Activated T-helper 17 cell treated with anti-CD3 and anti-CD28 coated beads, Interleukin-2, amount 50 U/mL, for 72 hours (primary cell): Measurements from ENCODE around the gene MFSD6. TPM values are rescaled to one million over a fixed set of nuclear protein-coding genes. Genes with fewer than 3 reads are reported as not detected.
"Not testable (repeated sequence)": the region's sequence is repeated elsewhere in the genome, so short reads cannot be mapped to it uniquely, and the experiment has no call there.

Experiments
- ATAC-seq: fragments of 150-1000 bp; cut with Tn5 transposase; replicated peaks from 2 replicates; pipeline ENCODE4 v1.10.0; 2021; ENCODE audit warnings: mild to moderate bottlenecking, moderate library complexity
- H3K27ac Mint-ChIP-seq: one replicate; pipeline ENCODE4 v1.8.0; 2022; ENCODE audit warnings: mixed read lengths
- H3K27me3 Mint-ChIP-seq: one replicate; pipeline ENCODE4 v1.8.0; 2022; ENCODE audit warnings: mixed read lengths
- H3K36me3 Mint-ChIP-seq: one replicate; pipeline ENCODE4 v1.8.0; 2022; ENCODE audit warnings: low read depth, mild to moderate bottlenecking, mixed read lengths
- H3K4me1 Mint-ChIP-seq: one replicate; pipeline ENCODE4 v1.8.0; 2022; ENCODE audit warnings: mixed read lengths
- H3K4me3 Mint-ChIP-seq: one replicate; pipeline ENCODE4 v1.8.0; 2022; ENCODE audit warnings: mild to moderate bottlenecking, mixed read lengths
- H3K9me3 Mint-ChIP-seq: one replicate; pipeline ENCODE4 v1.8.0; 2022; ENCODE audit warnings: mixed read lengths
- total RNA-seq, 2 donors: library from RNA; stranded (reverse); gene quantifications; one replicate each; pipeline ENCODE4 v1.2.3, GENCODE V29; 2022

Gene MFSD6
- total RNA-seq, 2 donors from 2014 or later, result 33.5 to 41.5 TPM

DNA sequence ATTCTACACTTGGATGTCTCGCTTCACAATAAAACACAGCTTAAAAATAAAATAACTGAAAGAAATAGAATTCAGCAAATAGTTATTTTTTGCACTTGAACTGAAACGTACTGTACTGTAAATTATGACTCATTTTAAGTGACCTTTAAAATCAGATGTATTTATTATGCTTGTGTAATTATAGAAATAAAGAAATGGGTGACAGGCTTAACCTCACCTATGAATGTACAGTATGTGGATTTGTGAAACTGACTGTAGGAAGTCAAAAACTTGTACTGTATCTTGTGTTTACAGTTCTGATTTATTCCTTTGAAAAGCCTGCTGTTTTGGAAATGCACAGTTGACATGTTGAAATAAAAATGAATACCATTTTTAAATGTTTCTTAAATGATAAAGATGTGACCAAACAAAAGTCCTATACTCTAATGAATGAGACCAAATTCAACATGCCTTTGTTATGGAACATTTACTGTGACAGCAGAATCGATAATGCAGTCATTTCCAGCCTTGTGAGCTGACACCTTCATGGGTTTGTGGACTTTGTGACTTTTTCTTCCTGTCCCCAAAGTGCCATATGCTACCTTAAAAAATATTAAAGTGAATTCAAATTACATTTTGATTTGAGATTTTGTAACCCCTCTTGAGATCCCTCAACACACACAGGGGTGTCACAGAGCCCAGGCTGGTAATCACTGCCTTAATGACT lies 93.7 kb downstream of the MFSD6 start:
- Mint-ChIP-seq H3K27me3 (no peaks in the 10 kb centered on the region), H3K27ac (no peak overlapping the region), H3K4me3 (no peak overlapping the region), H3K36me3 (peaks cover 86% of the 10 kb centered on the region), H3K4me1 (peaks cover 5% of the 10 kb centered on the region), H3K9me3 (no peaks in the 10 kb centered on the region)
- peak; percentile 35 for ATAC-seq

DNA sequence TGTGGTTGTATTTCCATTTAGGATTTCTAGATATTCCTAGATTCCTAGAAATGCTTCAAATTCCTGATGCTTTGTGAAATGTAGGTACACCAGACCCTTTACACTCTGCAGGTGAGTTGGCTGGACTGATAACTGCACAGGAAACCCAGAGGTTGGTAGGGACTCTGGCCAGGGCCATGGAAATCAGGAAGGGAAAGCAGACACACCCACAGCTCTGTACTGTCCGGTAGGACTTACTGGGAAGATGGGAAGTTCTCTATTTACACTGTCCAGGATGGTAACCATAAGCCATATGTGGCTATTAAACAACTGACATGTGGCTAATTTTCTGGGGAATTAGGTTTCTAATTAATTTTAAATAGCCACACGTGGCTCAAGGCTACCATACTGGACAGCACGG lies 94.9 kb downstream of the MFSD6 start:
- Mint-ChIP-seq H3K27me3 (no peaks in the 10 kb centered on the region), H3K4me1 (peaks cover 5% of the 10 kb centered on the region), H3K4me3 (no peak overlapping the region), H3K27ac (peak overlapping the region; percentile 28), H3K36me3 (peaks cover 89% of the 10 kb centered on the region), H3K9me3 (no peaks in the 10 kb centered on the region)
- no peak for ATAC-seq

DNA sequence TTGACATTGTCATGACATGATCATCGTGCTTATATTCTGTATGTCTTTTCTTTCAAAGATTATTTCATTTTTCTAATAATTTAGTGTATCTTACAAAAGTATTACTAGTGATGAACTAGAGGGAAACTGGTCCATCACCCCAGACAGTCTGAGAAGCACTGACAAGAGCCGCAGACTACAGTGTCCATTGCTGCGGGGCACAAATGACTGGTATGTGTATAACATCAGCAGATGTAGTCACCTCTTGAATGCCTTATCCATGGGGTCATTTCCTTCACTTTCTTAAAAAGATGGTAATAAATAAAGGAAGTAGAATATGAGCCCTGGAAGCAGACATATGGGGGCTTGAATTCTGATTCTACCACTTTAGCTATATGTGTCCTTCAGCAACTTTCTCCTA lies 96.8 kb downstream of the MFSD6 start:
- H3K27ac Mint-ChIP-seq, result peak overlapping the region; percentile 84
- no peak for ATAC-seq
- H3K27me3 Mint-ChIP-seq, result no peaks in the 10 kb centered on the region
- H3K4me3 Mint-ChIP-seq, result no peak overlapping the region
- H3K9me3 Mint-ChIP-seq, result no peaks in the 10 kb centered on the region
- H3K36me3 Mint-ChIP-seq, result peaks cover 89% of the 10 kb centered on the region
- H3K4me1 Mint-ChIP-seq, result peaks cover 5% of the 10 kb centered on the region

DNA sequence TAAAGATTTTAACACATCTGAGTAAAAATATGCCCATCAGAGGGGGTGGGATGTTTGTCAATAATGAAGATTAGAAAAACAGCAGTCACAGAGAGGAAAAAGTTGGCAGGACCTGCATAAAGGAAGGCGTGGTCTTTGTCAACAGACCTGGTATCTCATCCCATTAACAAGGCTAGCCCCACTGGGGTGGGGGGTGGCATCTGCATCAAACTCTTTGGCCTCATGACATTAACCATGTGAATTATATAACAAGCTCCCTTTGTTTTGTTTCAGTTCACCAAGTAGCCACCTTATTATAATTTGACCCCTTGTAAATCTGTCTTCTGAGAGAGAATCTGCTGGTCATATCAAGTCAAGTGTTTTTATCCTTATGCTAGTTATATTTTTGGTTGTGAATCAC lies 97.5 kb downstream of the MFSD6 start:
- Mint-ChIP-seq H3K4me3 (no peak overlapping the region), H3K36me3 (peaks cover 90% of the 10 kb centered on the region), H3K4me1 (peaks cover 5% of the 10 kb centered on the region), H3K27me3 (no peaks in the 10 kb centered on the region), H3K27ac (peak overlapping the region; percentile 84), H3K9me3 (no peaks in the 10 kb centered on the region)
- no peak for ATAC-seq

DNA sequence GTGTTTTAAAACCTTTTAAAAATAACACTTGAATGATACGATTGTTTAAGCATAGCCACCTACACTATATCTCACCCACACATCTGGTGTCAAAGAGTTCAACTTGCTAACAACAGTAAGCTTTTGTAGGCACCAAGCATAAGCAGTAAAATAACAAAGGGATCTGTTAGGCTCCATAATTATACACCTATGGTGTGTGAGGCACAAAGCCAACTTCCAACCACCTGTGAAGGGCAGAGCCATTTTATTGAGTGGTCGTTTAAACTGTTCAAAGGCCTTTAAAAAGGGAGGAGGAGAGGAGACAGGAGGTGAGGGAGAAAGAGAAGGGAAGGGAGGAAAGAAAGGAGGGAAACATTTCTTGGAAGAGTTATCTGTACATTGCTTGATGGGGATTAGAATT lies 98.5 kb downstream of the MFSD6 start:
- H3K4me1 Mint-ChIP-seq, result no peaks in the 10 kb centered on the region
- H3K27me3 Mint-ChIP-seq, result no peaks in the 10 kb centered on the region
- H3K9me3 Mint-ChIP-seq, result no peaks in the 10 kb centered on the region
- no peak overlapping the region for H3K4me3 Mint-ChIP-seq
- peak overlapping the region; percentile 84 for H3K27ac Mint-ChIP-seq
- ATAC-seq, result no peak
- peaks cover 86% of the 10 kb centered on the region for H3K36me3 Mint-ChIP-seq

DNA sequence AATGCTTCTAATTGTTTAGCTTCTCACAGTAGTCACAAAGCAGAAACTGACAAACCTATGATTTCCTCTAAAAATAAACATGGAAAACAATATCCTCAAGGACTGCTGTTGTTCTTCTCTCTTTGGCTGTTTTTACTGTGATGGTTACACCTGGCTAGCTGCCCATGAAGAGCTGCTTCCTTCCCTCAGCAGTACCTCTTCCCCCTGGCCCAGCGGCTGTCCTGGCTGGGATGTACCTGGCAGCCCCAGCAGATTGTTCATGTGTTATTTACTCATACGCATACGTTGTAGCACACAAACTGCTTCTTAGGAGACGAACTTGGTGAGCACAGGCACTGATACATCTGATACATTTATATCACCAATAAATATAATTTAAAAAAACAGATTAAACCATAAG lies 99.0 kb downstream of the MFSD6 start:
- Mint-ChIP-seq H3K4me3 (no peak overlapping the region), H3K27me3 (no peaks in the 10 kb centered on the region), H3K4me1 (no peaks in the 10 kb centered on the region), H3K9me3 (no peaks in the 10 kb centered on the region), H3K27ac (peak overlapping the region; percentile 84), H3K36me3 (peaks cover 84% of the 10 kb centered on the region)
- no peak for ATAC-seq

DNA sequence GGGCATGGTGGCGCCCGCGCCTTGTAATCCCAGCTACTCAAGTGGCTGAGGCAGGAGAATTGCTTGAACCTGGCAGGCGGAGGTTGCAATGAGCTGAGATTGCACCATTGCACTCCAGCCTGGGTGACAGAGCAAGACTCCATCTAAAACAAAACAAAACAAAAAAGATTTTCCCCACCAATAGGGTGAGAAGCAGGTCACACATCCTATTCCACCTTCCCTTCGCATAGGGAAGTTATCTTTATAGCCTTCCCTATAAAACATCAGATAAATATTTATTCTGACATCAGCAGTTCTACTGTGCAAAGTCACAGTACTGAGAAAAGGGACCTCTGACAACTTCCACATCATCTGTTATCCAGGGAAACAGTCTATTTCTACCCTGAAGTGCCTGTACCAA lies 101.7 kb downstream of the MFSD6 start:
- peaks cover 84% of the 10 kb centered on the region for H3K36me3 Mint-ChIP-seq
- H3K27ac Mint-ChIP-seq, H3K4me1 Mint-ChIP-seq, ATAC-seq, H3K4me3 Mint-ChIP-seq, H3K9me3 Mint-ChIP-seq, H3K27me3 Mint-ChIP-seq: not testable (repeated sequence)

DNA sequence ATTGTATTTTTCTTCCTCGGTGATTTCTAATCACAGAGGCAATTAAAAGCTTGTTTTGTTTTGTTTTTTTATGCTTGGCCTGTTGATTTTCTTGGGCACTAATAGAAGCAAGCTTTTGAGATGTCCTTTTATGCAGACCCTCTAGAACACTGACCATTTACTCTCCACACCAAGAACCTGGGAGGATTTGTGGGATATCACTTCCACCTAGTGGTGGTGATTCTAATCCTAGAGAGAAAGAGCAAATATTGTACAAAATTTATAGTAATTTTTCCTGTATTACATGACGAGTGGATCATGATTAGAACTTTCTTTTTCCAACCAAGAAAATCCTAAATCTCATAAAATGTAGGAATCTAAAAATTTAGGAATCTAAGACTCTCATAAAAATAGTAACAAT lies 102.9 kb downstream of the MFSD6 start:
- Mint-ChIP-seq H3K4me3 (no peak overlapping the region), H3K9me3 (no peaks in the 10 kb centered on the region), H3K4me1 (peaks cover 15% of the 10 kb centered on the region), H3K27me3 (no peaks in the 10 kb centered on the region), H3K36me3 (peaks cover 75% of the 10 kb centered on the region), H3K27ac (no peak overlapping the region)
- ATAC-seq, result no peak

DNA sequence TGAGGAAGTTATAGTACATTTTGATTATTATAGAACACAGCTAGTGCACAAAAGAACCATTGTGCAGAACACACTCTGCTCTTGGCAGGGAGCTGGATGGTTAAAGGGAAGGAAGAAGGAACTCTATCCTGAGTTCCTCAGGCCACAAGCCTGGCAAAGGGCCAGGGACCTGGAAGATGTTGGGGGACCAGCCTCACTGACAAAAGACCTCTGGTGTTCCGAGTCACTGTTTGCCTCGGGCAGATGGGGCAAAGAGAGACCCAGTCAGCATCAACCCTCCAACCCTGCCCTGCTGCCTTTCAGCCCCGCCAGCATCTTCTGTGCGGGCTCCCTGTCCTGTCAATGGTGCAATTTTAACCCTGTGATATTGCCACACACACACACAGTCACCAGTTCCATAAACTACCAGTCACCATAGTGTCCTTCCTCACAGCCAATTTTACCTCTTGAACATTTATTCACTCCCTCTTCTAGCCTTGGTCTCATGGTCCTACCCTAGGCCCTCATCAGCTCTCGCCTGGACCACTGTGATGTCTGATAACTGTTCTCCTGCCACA lies 104.5 kb downstream of the MFSD6 start:
- peaks cover 18% of the 10 kb centered on the region for H3K4me1 Mint-ChIP-seq
- no peaks in the 10 kb centered on the region for H3K27me3 Mint-ChIP-seq
- no peaks in the 10 kb centered on the region for H3K9me3 Mint-ChIP-seq
- no peak overlapping the region for H3K27ac Mint-ChIP-seq
- ATAC-seq, result no peak
- no peak overlapping the region for H3K4me3 Mint-ChIP-seq
- H3K36me3 Mint-ChIP-seq, result peaks cover 67% of the 10 kb centered on the region

DNA sequence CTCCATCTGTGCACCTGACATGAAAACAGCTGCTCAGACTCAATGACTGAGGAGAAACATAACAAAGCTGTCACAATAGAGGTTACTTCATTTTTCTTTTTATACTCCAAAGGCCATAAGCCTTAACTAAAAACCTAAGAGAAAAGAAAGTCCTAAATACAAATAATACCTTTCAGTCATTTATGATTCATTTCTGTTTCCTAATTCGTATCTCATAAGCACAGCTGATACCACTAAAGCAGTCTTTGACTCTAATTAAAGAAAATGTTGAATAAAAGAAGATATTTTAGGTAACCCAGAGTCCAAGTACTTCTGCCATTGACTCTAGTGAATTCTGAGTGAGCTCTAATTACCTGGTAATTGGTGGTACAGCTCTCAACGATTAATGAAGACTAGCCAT lies 105.7 kb downstream of the MFSD6 start:
- Mint-ChIP-seq H3K36me3 (peaks cover 61% of the 10 kb centered on the region), H3K4me1 (peaks cover 18% of the 10 kb centered on the region), H3K4me3 (no peak overlapping the region), H3K9me3 (no peaks in the 10 kb centered on the region), H3K27ac (no peak overlapping the region), H3K27me3 (no peaks in the 10 kb centered on the region)
- ATAC-seq, result no peak

DNA sequence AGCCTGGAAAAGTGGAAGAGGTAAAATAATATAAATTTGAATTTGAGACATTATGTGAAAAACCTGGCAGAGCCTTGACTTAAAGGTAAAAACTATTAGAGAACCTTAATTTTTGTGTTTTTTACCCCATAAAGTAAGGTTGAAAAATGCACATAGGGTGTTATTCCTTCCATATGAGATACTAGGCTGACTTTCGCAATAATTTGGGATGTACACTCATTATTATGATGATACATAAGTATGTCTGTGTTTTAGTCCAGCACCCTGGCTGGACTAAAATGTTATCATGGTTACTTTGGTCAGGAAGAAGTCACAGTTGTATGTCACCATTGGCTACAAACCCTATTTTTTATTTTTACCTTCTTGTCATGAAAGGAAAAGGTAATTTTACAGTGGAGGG lies 106.5 kb downstream of the MFSD6 start:
- Mint-ChIP-seq H3K27me3 (no peaks in the 10 kb centered on the region), H3K36me3 (peaks cover 56% of the 10 kb centered on the region), H3K9me3 (no peaks in the 10 kb centered on the region), H3K27ac (peak overlapping the region; percentile 51), H3K4me1 (peaks cover 18% of the 10 kb centered on the region), H3K4me3 (peak overlapping the region; percentile 37)
- ATAC-seq, result no peak

DNA sequence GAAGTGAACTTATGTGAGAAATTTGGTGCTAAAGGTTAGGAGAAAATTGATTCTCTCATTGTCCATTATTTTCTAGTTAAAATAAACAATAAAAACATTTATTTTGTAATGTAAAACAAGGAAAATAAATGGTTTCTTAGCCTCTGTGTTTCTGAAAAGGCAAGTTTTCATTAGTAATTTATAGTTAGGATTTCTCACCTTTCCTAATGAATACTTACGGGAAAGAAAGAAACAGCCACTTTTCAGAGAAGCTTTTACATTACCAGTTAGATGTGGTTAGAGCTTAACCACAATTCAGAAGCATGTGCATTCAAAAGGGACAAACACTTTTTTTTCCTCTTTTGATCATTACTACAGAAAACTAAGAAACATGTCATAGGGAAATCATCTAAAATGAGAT lies 107.5 kb downstream of the MFSD6 start:
- peaks cover 25% of the 10 kb centered on the region for H3K4me1 Mint-ChIP-seq
- peak overlapping the region; percentile 37 for H3K4me3 Mint-ChIP-seq
- peaks cover 46% of the 10 kb centered on the region for H3K36me3 Mint-ChIP-seq
- ATAC-seq, result peak; percentile 70
- no peaks in the 10 kb centered on the region for H3K9me3 Mint-ChIP-seq
- no peaks in the 10 kb centered on the region for H3K27me3 Mint-ChIP-seq
- peak overlapping the region; percentile 51 for H3K27ac Mint-ChIP-seq

DNA sequence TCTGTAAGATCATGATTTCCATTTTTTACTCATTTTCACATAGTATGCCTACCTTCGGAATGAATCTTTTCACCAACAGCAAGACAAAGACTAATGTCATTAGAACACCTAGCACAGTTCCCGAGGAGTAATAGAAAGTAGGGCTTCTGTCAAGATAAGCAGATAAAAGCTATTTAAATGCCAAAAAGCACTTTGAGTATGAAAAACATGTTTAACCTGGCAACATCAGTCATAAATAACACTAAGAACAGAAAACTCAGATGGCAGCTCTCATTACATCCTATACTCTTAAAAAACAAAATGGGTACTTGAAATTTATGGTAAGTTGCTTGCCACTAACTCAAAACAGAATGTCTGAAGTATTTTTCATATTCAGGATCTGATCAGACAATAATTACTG lies 109.3 kb downstream of the MFSD6 start:
- peaks cover 41% of the 10 kb centered on the region for H3K36me3 Mint-ChIP-seq
- no peaks in the 10 kb centered on the region for H3K27me3 Mint-ChIP-seq
- ATAC-seq, result no peak
- H3K4me3 Mint-ChIP-seq, result no peak overlapping the region
- no peaks in the 10 kb centered on the region for H3K9me3 Mint-ChIP-seq
- peaks cover 29% of the 10 kb centered on the region for H3K4me1 Mint-ChIP-seq
- no peak overlapping the region for H3K27ac Mint-ChIP-seq

DNA sequence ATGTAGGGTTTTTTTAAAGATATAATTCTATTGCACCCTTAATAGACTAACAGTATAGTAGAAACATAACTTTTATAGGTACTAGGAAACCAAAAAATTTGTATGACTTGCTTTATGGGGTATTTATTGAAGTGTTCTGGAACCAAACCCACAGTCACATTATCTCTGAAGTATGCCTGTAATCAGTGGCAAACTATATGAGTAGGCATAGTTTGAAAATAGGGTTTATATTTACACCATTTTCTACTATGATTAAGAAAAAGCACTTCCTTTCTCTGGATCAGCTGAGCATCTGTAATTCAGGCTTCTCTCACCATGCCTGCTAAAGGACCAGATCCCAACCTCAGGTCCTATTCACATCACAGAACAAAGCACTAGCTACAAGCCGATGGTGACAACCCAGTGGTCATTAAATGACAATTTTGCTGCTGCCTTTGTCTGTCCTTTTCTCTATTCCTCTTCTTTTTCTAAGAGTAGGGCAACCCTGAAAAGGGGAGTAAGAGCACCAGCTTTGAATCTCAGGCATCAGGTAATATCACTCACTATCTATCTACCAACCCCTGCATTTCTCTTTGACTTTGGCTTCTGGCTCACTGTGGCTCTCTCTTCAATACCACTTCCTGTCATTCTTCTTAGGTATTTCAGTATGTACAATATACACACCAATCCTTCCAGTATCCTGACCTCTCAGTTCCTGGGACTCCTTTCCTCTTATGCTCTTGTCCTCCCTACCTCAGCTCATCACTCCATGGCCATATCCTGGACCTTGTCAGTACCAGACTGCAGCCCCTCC lies 112.0 kb downstream of the MFSD6 start:
- Mint-ChIP-seq H3K4me3 (peak overlapping the region; percentile 9), H3K27me3 (no peaks in the 10 kb centered on the region), H3K27ac (peak overlapping the region; percentile 61), H3K4me1 (peaks cover 20% of the 10 kb centered on the region), H3K36me3 (peaks cover 31% of the 10 kb centered on the region), H3K9me3 (no peaks in the 10 kb centered on the region)
- ATAC-seq, result peak; percentile 54

DNA sequence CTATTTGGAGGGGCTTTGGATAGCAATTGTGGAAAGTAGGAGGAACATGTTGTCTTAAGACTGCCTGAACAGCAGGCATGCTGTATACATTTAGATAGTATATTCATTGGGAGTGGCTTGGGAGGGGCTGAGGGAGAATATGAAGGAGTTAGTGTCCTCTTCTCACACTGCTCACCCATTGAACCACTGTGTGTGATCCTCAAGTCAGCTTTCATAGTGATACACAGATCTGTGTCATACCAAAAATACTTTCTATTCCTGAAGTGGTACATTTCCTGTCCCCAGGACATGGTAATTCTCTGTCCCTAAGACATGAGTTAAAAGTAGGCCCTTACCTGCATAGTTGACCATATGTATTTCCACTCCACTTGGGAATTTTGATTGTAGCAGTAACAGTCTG lies 116.8 kb downstream of the MFSD6 start:
- no peaks in the 10 kb centered on the region for H3K9me3 Mint-ChIP-seq
- no peaks in the 10 kb centered on the region for H3K27me3 Mint-ChIP-seq
- H3K27ac Mint-ChIP-seq, result no peak overlapping the region
- peaks cover 16% of the 10 kb centered on the region for H3K36me3 Mint-ChIP-seq
- H3K4me3 Mint-ChIP-seq, result no peak overlapping the region
- H3K4me1 Mint-ChIP-seq, result peaks cover 36% of the 10 kb centered on the region
- ATAC-seq, result peak; percentile 67
